DMS 273 treated with DMSO at 0.1 percent for 48 hours (cell line): ENCODE results near the gene TET1.
"Not testable (repeated sequence)": the region's sequence is repeated elsewhere in the genome, so short reads cannot be mapped to it uniquely, and the experiment has no call there.

Source experiments
- DNase-seq: peaks from one replicate; lab custom pipeline; 2025; lab: John Stamatoyannopoulos, UW

The TET1 gene

DNA sequence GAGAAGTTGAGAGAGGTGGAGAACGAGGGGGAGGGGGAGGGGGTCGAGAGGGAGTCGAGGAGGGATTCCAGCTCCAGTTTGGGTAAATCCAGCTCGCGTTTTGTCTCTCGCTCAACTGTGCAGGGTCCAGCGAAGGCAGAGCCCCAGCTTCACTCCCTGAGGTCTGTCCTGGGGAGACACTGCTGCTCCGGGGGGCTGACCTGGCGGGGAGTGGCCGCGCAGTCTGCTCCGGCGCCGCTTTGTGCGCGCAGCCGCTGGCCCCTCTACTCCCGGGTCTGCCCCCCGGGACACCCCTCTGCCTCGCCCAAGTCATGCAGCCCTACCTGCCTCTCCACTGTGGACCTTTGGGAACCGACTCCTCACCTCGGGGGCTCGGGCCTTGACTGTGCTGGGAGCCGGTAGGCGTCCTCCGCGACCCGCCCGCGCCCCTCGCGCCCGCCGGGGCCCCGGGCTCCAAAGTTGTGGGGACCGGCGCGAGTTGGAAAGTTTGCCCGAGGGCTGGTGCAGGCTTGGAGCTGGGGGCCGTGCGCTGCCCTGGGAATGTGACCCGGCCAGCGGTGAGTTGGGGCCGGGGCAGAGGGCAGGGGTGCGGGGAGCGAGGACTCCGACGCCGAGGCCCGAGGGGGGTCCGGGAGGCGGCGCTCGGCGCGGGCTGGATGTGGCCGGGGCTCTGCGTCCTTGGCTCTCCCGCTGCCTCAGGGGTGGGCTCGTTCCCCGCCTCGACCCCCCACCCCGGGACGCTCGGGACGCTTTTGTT, at the start of gene TET1:
Gene TET1 (plus strand): TSS at position 152 of the 757 bp plus-strand sequence. CDS start 12,002 bp downstream, outside the sequence.
- DNase-seq: no peak

DNA sequence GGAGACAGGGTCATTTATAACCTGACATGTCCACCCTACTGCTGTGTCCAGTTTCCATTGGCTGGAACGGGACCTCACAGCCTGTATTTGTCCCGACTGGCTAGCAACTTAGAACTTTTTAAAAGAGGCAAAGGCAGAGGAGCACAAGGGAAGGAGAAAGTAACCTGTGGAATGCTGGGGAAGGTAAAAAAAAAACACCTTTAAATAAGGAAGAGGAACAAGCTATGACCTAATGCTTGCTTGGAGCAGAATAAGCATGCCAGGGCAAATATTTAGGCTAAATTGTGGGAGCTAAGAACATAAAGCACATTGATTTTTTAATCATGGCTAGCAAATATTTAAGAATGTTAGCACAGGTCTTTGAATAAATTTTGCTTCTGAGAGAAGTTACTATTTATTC, 43.9 kb upstream of the TET1 start:
- not testable (repeated sequence) for DNase-seq

DNA sequence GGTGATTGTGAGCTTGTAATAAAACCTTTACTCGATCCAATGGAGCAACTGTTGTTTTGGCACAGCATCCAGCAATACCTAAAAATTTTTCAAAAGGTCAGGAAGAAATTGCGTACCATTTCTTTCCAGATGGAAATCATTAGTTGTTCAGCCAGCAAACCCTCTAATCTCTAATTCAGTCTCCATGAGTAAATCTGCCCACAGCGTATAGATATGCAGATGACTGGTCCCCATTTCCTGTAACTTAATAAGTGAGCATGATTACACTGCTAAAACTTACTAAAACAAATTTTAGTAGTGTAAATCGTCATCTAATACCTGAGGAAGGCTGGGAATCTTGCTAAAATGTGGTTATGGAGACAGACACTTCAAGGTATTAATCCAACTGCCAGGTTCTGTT, 43.4 kb upstream of the TET1 start:
- no peak for DNase-seq

DNA sequence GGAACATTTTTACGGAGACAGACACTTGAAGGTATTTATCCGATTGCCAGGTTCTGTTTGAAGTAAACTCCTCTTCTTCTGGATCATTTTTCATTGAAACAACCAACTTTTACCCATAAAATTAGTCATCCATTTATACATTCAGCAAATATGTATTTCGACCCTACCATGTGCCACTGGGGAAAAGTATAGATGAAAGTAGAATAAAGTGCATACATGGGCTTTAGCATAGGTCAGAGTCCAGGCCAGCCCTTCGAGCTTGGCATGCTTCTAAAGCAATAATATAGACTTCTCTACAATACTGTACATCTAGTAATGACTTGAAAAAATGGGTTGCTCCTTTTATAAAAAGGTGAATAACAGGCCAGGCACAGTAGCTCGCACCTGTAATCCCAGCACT, 42.9 kb upstream of the TET1 start:
- no peak for DNase-seq

DNA sequence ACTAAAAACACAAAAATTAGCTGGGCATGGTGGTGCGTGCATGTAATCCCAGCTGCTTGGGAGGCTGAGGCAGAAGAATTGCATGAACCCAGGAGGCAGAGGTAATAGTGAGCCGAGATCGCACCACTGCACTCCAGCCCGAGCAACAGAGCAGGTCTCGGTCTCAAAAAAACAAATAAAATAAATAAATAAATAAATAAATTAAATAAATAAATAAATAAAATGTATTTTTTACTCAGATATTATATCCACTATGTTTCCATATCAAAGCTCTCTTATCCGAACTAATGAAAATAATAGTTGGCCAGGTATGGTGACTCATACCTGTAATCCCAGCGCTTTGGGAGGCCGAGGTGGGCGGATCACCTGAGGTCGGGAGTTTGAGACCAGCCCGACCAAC, 41.5 kb upstream of the TET1 start:
- not testable (repeated sequence) for DNase-seq

DNA sequence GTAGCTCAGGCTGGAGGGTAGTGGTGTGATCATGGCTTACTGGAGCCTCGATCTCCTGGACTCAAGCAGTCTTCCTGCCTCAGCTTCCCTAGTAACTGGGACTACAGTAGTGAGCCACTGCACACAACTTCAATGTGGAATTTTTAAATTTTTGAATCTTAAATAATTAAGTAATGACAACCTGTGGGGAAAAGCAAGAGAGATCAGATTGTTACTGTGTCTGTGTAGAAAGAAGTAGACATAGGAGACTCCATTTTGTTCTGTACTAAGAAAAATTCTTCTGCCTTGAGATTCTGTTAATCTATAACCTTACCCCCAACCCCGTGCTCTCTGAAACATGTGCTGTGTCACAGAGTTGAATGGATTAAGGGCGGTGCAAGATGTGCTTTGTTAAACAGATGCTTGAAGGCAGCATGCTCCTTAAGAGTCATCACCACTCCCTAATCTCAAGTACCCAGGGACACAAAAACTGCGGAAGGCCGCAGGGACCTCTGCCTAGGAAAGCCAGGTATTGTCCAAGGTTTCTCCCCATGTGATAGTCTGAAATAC, 34.6 kb upstream of the TET1 start:
- not testable (repeated sequence) for DNase-seq

DNA sequence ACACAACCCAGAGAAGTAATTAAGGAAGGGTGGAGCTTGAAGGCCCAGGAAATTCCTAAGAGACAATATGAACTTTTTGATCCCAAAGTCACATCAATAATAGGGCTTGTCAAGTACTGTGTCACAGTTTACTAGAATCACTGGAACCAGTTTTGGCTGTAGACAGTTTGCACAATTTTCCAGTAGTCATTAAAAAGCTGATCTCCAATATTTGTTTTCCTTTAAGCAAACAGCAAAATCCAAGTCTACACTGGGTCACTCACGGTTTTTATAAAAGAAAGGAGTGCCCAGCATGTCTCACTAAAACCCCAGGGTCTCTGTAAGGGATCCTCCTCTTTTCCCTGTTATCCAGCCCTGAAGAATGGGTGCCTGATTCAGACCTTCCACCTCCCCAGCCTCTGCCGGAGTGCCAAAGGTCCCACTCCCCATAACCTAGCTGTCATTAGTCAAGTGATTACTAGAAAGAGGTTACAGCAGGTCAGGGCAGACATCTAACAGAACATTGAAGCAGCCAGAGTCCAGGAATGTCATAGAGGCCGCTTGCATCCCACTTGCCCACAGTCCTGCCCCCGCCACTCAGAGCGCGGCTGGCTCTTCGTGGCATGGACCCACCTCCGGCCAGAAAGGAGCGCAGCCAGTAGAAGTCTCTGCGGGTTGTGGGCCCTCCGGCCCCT, 33.4 kb upstream of the TET1 start:
- no peak for DNase-seq

DNA sequence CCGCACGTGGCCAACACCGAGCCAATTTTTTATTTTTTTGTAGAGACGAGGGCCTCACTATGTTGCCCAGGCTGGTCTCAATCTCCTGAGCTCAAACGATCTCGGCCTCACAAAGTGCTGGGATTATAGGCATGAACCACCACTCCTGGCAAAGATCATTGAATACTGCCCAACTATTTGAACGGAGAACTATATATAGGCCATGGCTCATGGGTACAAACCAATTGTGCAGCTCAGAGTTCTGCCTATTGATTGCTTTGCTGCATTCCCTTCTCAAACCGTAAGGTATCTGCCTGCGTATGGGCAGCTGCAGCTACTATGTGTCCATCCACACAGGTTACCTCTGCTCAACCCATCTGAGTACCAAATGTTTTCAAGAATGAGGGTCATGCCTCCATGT, 23.2 kb upstream of the TET1 start:
- no peak for DNase-seq

DNA sequence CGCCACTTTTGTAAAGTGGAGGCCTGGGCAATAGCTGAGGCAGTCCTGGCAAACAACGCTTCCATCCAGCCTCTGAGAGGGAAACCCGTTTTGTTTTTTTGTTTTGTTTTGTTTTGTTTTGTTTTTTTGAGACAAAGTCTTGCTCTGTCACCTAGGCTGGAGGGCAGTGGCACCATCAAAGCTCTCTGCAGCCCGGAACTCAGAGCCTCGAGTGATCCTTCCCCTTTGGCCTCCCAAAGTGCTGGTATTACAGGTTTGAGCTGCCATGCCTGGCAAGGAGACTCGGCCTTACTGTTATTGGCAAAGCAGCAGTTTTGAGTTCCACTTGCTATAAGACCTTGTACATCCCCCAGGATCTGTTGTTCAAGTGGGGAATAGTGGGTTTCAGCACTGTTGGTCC, 22.3 kb upstream of the TET1 start:
- no peak for DNase-seq

DNA sequence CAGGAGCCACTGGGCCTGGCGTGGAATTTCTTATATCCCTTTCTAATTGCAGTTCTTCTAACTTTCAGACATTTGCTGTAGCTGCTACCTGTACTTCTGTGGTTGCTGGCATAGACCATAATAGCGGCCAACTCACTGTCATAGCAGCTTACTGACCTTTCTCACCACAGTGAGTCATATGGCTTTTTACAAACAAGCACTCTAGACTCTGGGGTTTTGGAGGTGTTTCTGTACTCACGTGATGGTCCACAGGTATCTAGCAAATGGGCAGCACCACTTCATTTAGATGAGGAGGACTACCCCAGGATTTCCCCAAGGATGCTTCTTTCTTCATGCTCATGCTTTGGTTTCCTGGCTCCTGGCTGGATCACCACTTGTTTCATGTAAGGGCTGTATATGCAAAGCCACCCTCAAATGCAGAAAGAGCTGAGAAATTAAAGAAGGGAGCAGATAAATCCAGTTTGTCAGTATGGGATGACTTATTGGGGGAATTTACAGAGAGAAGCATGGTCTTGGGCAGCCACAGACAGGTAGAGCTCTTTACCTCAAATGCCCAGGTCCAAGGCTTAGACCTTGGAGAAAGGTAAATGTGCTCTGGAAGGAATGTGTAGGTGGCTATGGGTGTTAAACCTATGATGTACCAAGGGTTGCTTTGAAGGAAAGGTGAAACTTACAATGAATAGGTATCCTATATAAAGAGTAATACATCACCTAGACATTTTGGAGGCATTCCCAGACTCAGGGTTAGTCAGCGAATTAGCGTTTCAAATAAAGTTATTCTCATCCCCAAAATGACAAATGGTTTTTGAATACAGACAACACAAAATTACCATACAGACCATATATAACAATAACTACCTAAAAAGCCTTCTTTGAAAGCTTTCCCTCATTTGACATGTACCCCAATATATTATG, 16.9 kb upstream of the TET1 start:
- no peak for DNase-seq

DNA sequence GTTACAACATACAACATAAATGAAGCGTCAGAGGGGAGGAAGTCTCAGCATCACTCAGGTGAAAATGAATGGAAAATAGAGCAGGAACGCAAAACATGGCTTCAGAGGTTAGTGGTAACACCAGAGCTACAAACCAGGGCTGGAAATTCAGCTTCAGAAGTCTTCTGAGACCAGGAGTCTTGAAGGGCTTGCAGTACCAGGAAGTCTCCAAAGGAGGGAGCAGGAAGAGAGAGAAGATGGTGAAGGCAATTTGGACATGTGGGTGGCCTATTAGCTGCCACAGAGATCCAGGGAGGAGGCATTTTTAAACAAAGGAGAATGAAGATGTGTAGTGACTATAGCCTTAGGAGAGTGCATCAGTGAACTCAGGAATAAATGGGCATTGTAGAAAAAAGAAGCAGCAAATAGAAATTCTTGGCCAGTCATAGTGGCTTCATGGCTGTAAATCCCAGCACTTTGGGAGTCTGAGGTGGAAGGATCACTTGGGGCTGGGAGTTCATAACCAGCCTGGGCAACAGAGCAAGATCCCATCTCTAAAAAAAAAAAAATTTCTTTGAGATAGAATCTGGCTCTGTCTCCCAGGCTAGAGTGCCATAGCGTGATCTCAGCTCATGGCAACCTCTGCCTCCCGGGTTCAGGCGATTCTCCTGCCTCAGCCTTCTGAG, 9.3 kb upstream of the TET1 start:
- DNase-seq: peak; percentile 36

DNA sequence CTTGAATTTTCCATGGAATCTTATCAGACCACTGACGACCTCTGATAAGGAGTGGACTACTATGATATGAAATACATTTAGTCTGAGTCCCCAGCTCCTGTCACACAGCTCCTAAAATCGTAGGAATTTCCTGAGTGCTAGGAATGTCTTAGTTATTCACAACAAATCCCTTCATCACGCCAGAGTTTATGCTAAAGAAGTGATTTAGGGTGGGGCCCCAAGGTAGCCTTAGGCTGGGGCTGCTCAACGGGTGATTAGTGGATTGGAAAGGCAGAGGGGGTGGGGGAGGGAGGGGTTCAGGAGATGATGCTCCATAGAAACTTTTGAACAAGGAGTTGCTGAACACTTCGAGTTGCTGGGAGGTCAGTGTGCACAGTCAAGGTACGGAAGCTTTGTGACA, 7.0 kb upstream of the TET1 start:
- DNase-seq: no peak

DNA sequence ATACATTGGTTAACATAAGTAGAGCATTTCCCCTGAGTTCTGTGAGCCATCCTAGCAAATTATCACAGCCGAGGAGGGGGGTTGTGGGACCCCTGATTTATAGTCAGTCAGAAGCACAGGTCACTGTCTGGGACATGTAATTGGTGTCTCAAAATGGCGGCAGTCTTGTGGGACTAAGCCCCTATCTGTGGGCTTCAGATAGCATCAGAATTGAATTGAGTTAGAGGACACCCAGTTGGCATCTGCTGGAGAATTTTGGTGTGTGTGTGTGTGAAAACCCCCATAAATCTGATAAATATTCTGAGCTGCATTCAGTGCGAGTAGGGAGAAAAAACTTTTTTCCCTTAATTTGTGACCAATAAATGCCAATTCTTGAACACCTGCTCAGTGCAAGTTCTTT, 6.5 kb upstream of the TET1 start:
- DNase-seq: no peak

DNA sequence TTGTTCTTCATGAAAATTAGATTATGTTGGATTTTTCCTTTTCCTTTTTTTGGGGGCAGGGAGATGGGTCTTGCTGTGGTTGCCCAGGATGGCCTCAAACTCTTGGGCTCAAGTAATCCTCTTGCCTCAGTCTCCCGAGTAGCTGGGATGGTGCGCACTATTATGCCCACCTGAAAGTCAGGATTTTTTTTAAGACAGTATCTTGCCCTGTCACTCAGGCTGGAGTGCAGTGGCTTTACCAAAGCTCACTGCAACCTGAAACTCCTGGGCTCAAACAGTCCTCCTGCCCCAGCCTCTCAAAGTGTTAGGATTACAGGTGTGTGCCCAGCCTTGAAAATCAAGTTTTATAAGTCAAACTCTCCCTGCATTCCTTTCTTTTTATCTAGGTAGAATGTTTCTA, 1.7 kb upstream of the TET1 start:
- no peak for DNase-seq

DNA sequence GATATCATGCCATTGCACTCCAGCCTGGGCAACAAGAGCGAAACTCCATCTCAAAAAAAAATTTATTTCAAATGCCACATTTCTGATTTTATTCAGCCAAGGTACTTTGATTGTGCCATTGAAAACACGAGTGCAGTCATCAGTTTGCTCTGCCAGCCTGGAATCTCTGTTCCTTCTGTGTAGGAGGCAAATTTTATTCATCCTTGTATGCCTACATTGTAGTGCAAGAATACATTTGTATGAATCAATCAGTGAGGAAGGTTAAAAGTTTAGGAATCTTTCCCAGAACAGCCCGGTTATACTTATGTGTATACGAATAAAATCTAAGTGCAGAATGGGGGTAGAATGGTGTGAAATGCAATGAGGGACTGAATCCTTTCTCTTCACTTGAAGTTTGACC, 886 bp upstream of the TET1 start:
- DNase-seq: no peak

DNA sequence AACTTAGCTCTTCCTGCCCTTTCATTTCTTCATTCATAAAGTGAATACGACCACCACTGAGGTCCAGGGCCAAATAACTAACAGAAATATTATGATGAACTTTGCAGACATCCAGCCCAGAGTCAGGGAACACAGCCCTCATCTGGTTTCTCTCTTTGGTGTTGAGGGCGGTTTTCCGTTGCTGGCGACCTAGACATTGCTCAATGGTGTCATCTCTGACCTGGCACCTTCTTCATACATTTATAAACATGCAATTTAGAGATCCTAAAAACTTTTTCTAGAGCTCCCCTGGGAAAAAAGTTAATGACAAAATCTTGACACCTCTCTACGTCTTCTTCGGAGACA, 324 bp upstream of the TET1 start:
- no peak for DNase-seq

DNA sequence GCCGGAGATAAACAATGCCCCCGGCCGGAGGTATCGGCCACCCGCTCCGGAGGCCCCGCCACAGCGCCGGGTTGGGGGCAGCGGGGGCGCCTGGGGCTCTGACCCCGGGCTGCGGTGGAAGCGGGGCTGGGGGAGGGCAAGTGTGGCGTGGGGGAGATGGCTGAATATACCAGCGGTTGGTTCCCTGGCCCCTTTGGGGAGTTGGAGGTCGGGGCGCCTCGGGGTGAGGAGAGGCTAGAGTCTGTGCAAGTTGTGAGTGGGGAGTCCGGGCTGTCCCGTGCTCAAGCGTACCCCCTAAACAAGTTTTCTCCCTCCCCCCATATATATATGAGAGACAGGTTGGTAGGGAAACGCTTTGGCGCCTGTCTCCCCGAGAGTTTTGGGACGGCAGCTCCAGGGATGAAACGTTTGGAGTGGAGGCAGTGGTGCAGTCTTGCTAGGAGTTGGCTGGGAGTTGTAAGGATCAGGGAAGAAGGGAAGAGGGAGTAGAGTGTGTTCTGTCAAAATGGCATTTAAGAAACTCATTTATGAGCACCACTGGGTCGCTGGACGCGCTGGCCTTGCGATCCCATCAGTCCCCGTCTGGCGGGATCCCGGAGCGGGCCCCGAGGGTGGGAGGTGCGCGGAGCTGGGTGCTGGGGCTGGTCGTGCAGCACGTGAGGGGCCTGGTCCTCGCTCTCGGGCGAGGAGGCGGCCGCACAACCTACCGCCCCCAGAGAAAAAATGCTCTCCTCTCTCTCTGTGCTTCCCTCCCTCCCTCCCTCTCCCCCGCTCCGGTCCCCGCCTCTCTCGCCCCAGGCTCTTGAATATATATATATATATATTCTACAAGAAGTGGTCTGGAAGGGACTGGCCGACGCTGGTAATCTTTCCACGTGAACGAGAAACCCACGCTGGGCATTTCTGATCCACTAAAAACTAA, 1.1 kb downstream of the TET1 start:
- DNase-seq: no peak

DNA sequence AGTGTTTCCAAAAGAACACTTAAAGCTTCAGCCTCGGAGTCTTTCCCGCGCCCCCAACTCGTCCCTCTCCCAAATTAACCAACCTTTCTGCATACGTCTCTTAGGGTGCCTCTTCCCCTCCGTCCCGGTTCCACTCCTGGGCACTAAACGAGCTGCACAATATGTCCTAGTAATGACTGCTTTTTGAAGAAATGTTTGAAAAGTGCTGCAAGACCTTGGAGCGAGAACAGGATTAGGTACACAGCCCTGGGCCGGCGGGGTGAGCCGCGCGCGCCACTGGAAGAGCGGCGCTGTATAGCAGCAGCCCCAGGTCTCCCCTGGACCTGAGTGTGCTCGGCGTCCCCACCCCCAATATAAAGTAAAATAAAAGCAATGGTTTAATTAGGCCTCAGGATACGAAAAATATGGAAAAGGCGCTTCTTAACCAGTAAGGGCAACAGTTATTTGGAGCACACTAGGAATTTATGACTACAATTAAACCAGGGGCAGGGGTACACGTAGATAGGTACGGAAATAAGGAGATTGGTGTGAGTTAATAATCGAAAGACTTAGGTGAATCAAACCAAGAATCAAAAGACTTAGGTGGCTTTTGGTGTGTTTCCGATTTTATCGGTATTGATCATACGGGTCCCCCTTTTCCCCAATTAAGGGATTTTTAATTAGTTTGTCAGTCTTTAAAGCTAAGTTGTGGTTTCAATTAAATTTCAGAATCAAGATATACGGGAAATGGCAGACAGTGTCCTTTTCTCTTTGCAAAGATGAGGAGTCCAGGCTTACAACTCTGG, 1.9 kb downstream of the TET1 start:
- DNase-seq: no peak

DNA sequence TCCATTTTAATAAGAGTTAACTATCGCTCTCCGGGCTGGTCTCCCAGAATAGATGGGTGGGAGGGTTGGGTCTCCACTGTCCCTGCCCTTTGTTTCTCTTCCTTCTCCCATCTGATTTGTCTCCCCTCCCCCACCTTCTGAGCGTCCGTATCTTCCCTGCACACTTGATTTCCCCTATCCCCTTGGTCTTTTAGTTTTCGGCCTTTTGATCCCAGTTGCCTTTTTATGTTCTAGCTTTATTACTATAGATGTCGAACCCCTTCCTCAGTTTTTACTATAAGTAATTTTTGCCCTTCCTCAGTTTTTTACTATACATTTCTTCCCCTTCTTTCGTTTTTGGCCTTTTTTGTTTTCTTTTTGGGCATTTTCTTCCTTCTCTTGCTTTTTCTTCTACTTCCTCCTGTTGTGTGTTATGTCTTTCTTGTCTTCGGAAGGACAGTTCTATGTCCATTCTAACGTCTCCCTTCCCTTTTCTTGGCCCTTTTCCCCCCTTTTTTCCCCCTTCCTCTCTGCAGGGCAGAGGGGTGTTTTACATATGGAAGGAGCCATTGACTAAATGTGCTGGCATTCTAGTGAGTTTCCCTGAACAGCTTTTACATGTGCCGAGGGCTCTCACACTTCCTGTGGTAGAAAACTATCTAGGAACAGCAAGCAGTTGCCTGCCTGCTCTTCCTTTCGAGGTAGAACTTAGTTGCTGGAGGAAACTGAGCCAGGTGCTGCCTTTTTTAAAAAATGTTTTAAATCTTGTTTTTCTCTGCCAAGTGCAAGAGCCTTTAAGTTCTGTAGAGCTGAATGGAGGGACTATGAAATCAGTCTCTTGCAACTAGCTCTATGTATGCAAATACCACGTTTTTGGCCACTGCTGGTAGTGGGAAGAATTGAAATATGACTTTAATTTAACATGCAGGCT, 2.8 kb downstream of the TET1 start:
- DNase-seq: no peak
